ENCODE results near the gene RXRB.
"Not testable (repeated sequence)": the region's sequence is repeated elsewhere in the genome, so short reads cannot be mapped to it uniquely, and the experiment has no call there.

The RXRB gene

GRCh38 chr6:33163540-33163939, 36.9 kb downstream of the RXRB start:
- DNase-seq (ENCODE audit: low spot score): no peak

GRCh38 chr6:33161354-33162331, 38.8 kb downstream of the RXRB start:
- peak; percentile 76 for DNase-seq (ENCODE audit: low spot score)

GRCh38 chr6:33160728-33161344, 39.6 kb downstream of the RXRB start:
- peak; percentile 71 for DNase-seq (ENCODE audit: low spot score)

- DNase-seq (ENCODE audit: low spot score): no peak
These were observed 40.4 kb downstream of the RXRB start for GRCh38 chr6:33160096-33160495.

GRCh38 chr6:33156964-33157363, 43.5 kb downstream of the RXRB start:
- no peak for DNase-seq (ENCODE audit: low spot score)

GRCh38 chr6:33156561-33156960, 43.9 kb downstream of the RXRB start:
- DNase-seq (ENCODE audit: low spot score): no peak

- no peak for DNase-seq (ENCODE audit: low spot score)
These were observed 46.1 kb downstream of the RXRB start for GRCh38 chr6:33154349-33154748.

GRCh38 chr6:33151050-33151449, 49.4 kb downstream of the RXRB start:
- DNase-seq (ENCODE audit: low spot score): no peak

GRCh38 chr6:33150560-33150959, 49.9 kb downstream of the RXRB start:
- not testable (repeated sequence) for DNase-seq (ENCODE audit: low spot score)

- DNase-seq (ENCODE audit: low spot score): peak; percentile 56
These were observed 52.4 kb downstream of the RXRB start for GRCh38 chr6:33147807-33148666.

- no peak for DNase-seq (ENCODE audit: low spot score)
These were observed 56.1 kb downstream of the RXRB start for GRCh38 chr6:33144373-33144772.

All from LoVo (cell line).